Neutrophil (primary cell): ENCODE measurements around the gene CCDC85A.

Source experiments
- H3K27ac ChIP-seq: fragments of 200-600 bp; sonication (generic); 2 replicates; pipeline ENCODE4 v1.5.1; 2016; ENCODE audit warnings: mild to moderate bottlenecking, moderate library complexity
- H3K27me3 ChIP-seq: fragments of 200-600 bp; sonication (generic); 2 replicates; pipeline ENCODE4 v1.6.0; 2016; ENCODE audit warnings: mild to moderate bottlenecking
- H3K36me3 ChIP-seq: fragments of 200-600 bp; sonication (generic); 2 replicates; pipeline ENCODE4 v1.5.1; 2017
- H3K4me1 ChIP-seq, 2 experiments: fragments of 200-600 bp in 1 of 2; sonication (generic) in 1 of 2; 1 replicate in 1 of 2; 2 replicates in 1 of 2; pipeline versions ENCODE4 v1.5.1 to v1.6.1; 2013 to 2016; ENCODE audit warnings: low read depth in 1 of 2, low read length in 1 of 2, mild to moderate bottlenecking in 1 of 2, moderate library complexity in 1 of 2; ENCODE audit not compliant: control insufficient read depth in 1 of 2, insufficient read depth in 1 of 2
- H3K4me3 ChIP-seq, 2 experiments: fragments of 200-600 bp in 1 of 2; sonication (generic) in 1 of 2; 1 replicate in 1 of 2; 2 replicates in 1 of 2; pipeline ENCODE4 v1.5.1; 2013 to 2016; ENCODE audit warnings: low read depth in 1 of 2, low read length in 1 of 2, mild to moderate bottlenecking in 1 of 2, moderate library complexity in 1 of 2
- H3K9me3 ChIP-seq: fragments of 200-600 bp; sonication (generic); 2 replicates; pipeline ENCODE4 v1.5.1; 2016
- TF ChIP-seq, protein P1 (sequence below): fragments of 200-600 bp; sonication (generic); IDR thresholded peaks from 2 replicates; pipeline ENCODE4 v1.5.1; 2016; ENCODE audit warnings: antibody characterized with exemption

Gene CCDC85A

DNA sequence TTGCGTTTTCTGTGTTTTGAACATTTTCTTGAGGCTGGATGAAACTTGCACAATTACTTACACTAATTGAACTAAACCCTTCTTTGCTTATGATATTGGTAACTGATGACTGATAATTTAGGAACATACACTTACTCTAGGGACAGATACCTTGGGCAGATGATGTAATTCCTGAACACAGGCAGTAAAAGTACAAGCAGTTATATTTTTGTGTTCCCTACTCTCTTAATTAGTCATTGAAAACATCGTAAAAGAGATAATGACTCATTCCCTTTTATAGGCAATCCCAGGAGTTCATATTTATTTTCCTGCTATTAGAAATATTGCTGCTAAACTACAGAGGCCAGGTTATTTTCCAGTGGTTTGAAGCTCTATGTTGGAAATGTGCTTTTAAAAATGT, 46.4 kb downstream of the CCDC85A start:
- no peak overlapping the region for H3K27ac ChIP-seq

DNA sequence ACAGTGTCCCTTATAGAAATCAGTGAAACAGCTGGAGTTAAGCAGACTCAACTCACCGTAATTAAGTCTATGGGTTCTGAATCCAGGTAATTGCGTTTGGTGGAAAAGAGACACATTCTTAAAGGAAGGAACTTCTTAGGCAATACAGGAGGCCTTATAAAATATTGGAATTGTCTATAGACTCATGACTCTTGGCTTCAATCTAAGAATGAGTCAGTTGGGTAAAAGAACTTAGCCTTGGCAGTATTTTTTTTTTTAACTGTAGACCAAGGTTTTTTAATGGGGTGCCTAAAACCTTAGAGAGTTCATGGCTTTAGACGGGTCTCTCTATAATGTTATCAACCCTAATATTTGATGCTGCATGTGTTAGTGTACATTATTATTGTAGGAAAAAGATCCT, 47.6 kb downstream of the CCDC85A start:
- TF ChIP-seq, protein P1, sequence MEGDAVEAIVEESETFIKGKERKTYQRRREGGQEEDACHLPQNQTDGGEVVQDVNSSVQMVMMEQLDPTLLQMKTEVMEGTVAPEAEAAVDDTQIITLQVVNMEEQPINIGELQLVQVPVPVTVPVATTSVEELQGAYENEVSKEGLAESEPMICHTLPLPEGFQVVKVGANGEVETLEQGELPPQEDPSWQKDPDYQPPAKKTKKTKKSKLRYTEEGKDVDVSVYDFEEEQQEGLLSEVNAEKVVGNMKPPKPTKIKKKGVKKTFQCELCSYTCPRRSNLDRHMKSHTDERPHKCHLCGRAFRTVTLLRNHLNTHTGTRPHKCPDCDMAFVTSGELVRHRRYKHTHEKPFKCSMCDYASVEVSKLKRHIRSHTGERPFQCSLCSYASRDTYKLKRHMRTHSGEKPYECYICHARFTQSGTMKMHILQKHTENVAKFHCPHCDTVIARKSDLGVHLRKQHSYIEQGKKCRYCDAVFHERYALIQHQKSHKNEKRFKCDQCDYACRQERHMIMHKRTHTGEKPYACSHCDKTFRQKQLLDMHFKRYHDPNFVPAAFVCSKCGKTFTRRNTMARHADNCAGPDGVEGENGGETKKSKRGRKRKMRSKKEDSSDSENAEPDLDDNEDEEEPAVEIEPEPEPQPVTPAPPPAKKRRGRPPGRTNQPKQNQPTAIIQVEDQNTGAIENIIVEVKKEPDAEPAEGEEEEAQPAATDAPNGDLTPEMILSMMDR: no peak
- Histone ChIP-seq H3K27me3 (no peaks in the 10 kb centered on the region), H3K27ac (no peak overlapping the region)

More for the DNA sequence above, 46.4 kb downstream of the CCDC85A start:
- Histone ChIP-seq H3K4me3 (no peak overlapping the region), H3K9me3 (no peaks in the 10 kb centered on the region), H3K27me3 (no peaks in the 10 kb centered on the region), H3K36me3 (no peaks in the 10 kb centered on the region), H3K4me1 (no peaks in the 10 kb centered on the region)
- TF ChIP-seq, protein P1: no peak

DNA sequence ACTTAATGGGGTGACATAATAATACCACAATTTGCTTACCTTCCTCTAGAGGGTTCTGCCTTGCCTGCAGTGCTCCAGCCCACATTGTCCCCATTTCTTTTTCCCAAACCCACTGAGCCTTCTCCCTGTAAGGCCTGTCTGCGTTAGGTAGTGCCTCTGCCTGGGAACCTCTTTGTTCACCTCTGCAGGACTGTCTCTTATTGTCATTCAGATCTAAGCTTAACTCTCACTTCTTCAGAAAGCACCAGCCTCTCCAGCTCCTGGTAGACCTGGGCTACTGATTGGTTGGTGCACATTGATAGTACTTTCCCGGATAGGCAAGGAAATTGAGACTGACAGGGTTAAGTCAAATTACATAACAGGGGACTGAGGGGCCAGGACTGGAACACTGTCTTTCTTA, 49.1 kb downstream of the CCDC85A start:
- Histone ChIP-seq H3K36me3 (no peaks in the 10 kb centered on the region), H3K27ac (no peak overlapping the region), H3K4me3 (no peak overlapping the region), H3K4me1 (no peaks in the 10 kb centered on the region), H3K27me3 (no peaks in the 10 kb centered on the region), H3K9me3 (no peaks in the 10 kb centered on the region)
- TF ChIP-seq, protein P1: no peak

More for the DNA sequence above, 47.6 kb downstream of the CCDC85A start:
- Histone ChIP-seq H3K9me3 (no peaks in the 10 kb centered on the region), H3K4me1 (no peaks in the 10 kb centered on the region), H3K4me3 (no peak overlapping the region), H3K36me3 (no peaks in the 10 kb centered on the region)

DNA sequence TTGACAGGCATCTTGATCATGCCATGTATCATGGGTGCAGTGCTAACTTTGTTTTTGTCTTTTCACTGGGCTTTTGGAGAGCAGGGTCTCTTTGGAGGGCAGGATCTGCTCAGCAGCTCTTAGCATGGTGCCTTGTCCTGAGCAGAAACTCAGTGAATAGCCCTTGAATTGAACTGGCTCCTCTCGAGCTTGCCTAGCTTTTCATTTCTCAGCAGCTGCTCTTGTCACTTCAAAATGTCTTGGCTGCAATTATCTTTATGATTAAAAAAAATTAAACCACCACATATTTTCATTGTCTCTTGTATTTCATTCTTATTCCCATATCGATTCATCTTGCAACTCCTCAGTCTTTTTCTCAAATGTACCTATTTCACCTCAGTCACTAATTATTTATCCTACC, 50.5 kb downstream of the CCDC85A start:
- H3K27me3 ChIP-seq: no peaks in the 10 kb centered on the region
- H3K4me1 ChIP-seq: no peaks in the 10 kb centered on the region
- no peak overlapping the region for H3K27ac ChIP-seq
- TF ChIP-seq, protein P1: no peak
- H3K9me3 ChIP-seq: no peaks in the 10 kb centered on the region
- no peak overlapping the region for H3K4me3 ChIP-seq
- H3K36me3 ChIP-seq: no peaks in the 10 kb centered on the region

DNA sequence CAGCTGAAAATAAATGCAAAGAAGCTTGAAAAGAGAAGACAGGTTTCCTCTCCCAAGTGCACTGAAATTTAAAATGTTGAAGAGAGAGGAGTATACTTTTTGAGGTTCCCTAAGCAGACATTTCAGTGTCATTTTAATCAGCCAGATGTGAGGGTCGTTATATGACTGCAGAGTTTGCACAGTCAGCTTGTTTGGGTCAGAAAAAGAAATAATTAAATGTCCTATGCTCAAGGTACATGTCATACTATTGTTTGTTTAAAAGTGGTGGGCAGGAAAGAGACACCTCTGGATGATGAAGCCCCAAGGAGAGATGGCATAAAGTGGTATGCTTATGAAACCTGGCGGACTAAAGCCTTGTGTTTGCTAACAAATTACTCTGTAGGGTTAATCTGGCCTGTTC, 55.2 kb downstream of the CCDC85A start:
- no peaks in the 10 kb centered on the region for H3K4me1 ChIP-seq
- H3K36me3 ChIP-seq: no peaks in the 10 kb centered on the region
- no peaks in the 10 kb centered on the region for H3K9me3 ChIP-seq
- TF ChIP-seq, protein P1: no peak
- H3K4me3 ChIP-seq: no peak overlapping the region
- H3K27ac ChIP-seq: no peak overlapping the region
- no peaks in the 10 kb centered on the region for H3K27me3 ChIP-seq

DNA sequence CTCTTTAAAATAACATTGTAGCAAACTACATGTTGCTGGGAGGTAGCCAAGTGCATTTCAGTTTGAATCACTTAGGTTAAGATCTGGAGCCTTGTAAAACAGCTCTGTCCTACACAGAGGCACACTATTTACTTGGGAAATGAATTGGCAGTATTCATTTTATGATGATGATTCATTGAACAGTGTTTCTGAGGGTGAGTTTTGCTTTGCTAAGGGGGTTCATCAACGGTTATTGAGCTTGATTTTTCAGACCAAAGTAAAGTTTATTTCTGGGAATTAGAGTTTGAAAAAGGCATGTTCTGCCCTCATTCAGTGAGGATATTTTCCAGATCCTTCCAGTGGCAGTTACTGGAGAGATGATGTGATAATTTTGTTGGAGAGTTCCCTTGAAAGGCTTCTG, 55.6 kb downstream of the CCDC85A start:
- H3K4me3 ChIP-seq: no peak overlapping the region
- H3K27ac ChIP-seq: no peak overlapping the region
- no peaks in the 10 kb centered on the region for H3K9me3 ChIP-seq
- TF ChIP-seq, protein P1: no peak
- H3K27me3 ChIP-seq: no peaks in the 10 kb centered on the region
- no peaks in the 10 kb centered on the region for H3K36me3 ChIP-seq
- no peaks in the 10 kb centered on the region for H3K4me1 ChIP-seq
